Thyroid gland (tissue), 4 donors: ENCODE data around the gene ACSS3.

Experiments used
- CTCF ChIP-seq, 6 experiments: fragments of 200-600 bp in 3 of 6; fragments of 450-650 bp in 3 of 6; sonication (generic) in 3 of 6; IDR thresholded peaks; one replicate each; pipeline ENCODE4 v1.5.1; 2016 to 2019; ENCODE audit warnings: antibody characterized with exemption in 6 of 6, mild to moderate bottlenecking in 2 of 6, inconsistent platforms in 1 of 6, moderate library complexity in 1 of 6
- POLR2A ChIP-seq, 2 donors: fragments of 450-650 bp; IDR thresholded peaks; one replicate each; pipeline ENCODE4 v1.6.1; 2017; ENCODE audit warnings: antibody characterized with exemption in 2 of 2, mild to moderate bottlenecking in 2 of 2, moderate library complexity in 1 of 2

- TF ChIP-seq CTCF (IDR thresholded peaks at IDR 0.05) (no peak), POLR2A (IDR thresholded peaks at IDR 0.05) (no peak)
These were observed 95.0 kb downstream of the ACSS3 start for GRCh38 chr12:81172851-81173250.
